Adipocyte (in vitro differentiated cells): ENCODE results near the gene UVRAG.

ENCODE experiments used
- DNase-seq: peaks from one replicate; pipeline ENCODE4 v3.0.0-alpha.2; 2015; ENCODE audit warnings: low read depth
- H3K27me3 ChIP-seq: replicated peaks from 2 replicates; pipeline ENCODE4 v1.7.0; 2013; ENCODE audit warnings: mild to moderate bottlenecking, low read length, moderate library complexity; ENCODE audit not compliant: control insufficient read depth, insufficient read depth
- H3K36me3 ChIP-seq: 2 replicates; pipeline ENCODE4 v1.7.0; 2013; ENCODE audit warnings: low read length, mild to moderate bottlenecking, moderate library complexity; ENCODE audit not compliant: control insufficient read depth, insufficient read depth, severe bottlenecking
- H3K4me1 ChIP-seq: 2 replicates; pipeline ENCODE4 v1.7.0; 2013; ENCODE audit warnings: mild to moderate bottlenecking, low read length, moderate library complexity; ENCODE audit not compliant: control insufficient read depth, insufficient read depth
- H3K4me3 ChIP-seq: 2 replicates; pipeline ENCODE4 v1.7.0; 2013; ENCODE audit warnings: mild to moderate bottlenecking, low read length, moderate library complexity
- H3K9ac ChIP-seq: 2 replicates; pipeline ENCODE4 v1.7.0; 2013; ENCODE audit warnings: mild to moderate bottlenecking, low read length, moderate library complexity
- H3K9me3 ChIP-seq: 2 replicates; pipeline ENCODE4 v1.7.0; 2013; ENCODE audit warnings: mild to moderate bottlenecking, low read length, moderate library complexity; ENCODE audit not compliant: control insufficient read depth

Gene UVRAG

GRCh38 chr11:76176463-76176862 lies 361.5 kb downstream of the UVRAG start:
- DNase-seq = no peak
- Histone ChIP-seq H3K4me1 (no peaks in the 10 kb centered on the region), H3K9ac (no peak overlapping the region), H3K9me3 (no peaks in the 10 kb centered on the region), H3K4me3 (no peak overlapping the region), H3K27me3 (no peaks in the 10 kb centered on the region), H3K36me3 (no peaks in the 10 kb centered on the region)

- Histone ChIP-seq H3K36me3 (no peaks in the 10 kb centered on the region), H3K9me3 (no peaks in the 10 kb centered on the region), H3K4me3 (no peak overlapping the region), H3K9ac (no peak overlapping the region), H3K4me1 (no peaks in the 10 kb centered on the region), H3K27me3 (no peaks in the 10 kb centered on the region)
- DNase-seq = no peak
Observed at GRCh38 chr11:76177250-76177686, 362.3 kb downstream of the UVRAG start.

- no peaks in the 10 kb centered on the region for H3K9me3 ChIP-seq
Observed at GRCh38 chr11:76179147-76179546, 364.1 kb downstream of the UVRAG start.

GRCh38 chr11:76181371-76181770 lies 366.4 kb downstream of the UVRAG start:
- Histone ChIP-seq H3K4me3 (no peak overlapping the region), H3K4me1 (peaks cover 11% of the 10 kb centered on the region), H3K9ac (no peak overlapping the region), H3K27me3 (no peaks in the 10 kb centered on the region), H3K9me3 (no peaks in the 10 kb centered on the region), H3K36me3 (no peaks in the 10 kb centered on the region)
- DNase-seq = no peak

More at GRCh38 chr11:76179147-76179546, 364.1 kb downstream of the UVRAG start:
- Histone ChIP-seq H3K9ac (no peak overlapping the region), H3K36me3 (no peaks in the 10 kb centered on the region), H3K4me1 (no peaks in the 10 kb centered on the region), H3K27me3 (no peaks in the 10 kb centered on the region), H3K4me3 (no peak overlapping the region)
- DNase-seq = no peak

GRCh38 chr11:76184551-76184993 lies 369.6 kb downstream of the UVRAG start:
- Histone ChIP-seq H3K27me3 (no peaks in the 10 kb centered on the region), H3K9me3 (no peaks in the 10 kb centered on the region), H3K36me3 (peaks cover 4% of the 10 kb centered on the region), H3K9ac (no peak overlapping the region), H3K4me3 (no peak overlapping the region), H3K4me1 (peaks cover 16% of the 10 kb centered on the region)
- peak; percentile 60 for DNase-seq

- Histone ChIP-seq H3K9me3 (no peaks in the 10 kb centered on the region), H3K4me3 (no peak overlapping the region), H3K36me3 (peaks cover 5% of the 10 kb centered on the region), H3K27me3 (no peaks in the 10 kb centered on the region), H3K4me1 (peaks cover 16% of the 10 kb centered on the region), H3K9ac (no peak overlapping the region)
- no peak for DNase-seq
Observed at GRCh38 chr11:76185511-76185910, 370.5 kb downstream of the UVRAG start.

- no peak overlapping the region for H3K4me3 ChIP-seq
- peaks cover 10% of the 10 kb centered on the region for H3K36me3 ChIP-seq
- no peak overlapping the region for H3K9ac ChIP-seq
- H3K9me3 ChIP-seq = no peaks in the 10 kb centered on the region
- no peaks in the 10 kb centered on the region for H3K27me3 ChIP-seq
- no peak for DNase-seq
- H3K4me1 ChIP-seq = peaks cover 20% of the 10 kb centered on the region
Observed at GRCh38 chr11:76185931-76186401, 371.0 kb downstream of the UVRAG start.

GRCh38 chr11:76186776-76187279 lies 371.8 kb downstream of the UVRAG start:
- Histone ChIP-seq H3K27me3 (no peaks in the 10 kb centered on the region), H3K36me3 (peaks cover 13% of the 10 kb centered on the region), H3K4me3 (no peak overlapping the region), H3K4me1 (peaks cover 21% of the 10 kb centered on the region), H3K9me3 (no peaks in the 10 kb centered on the region), H3K9ac (no peak overlapping the region)
- no peak for DNase-seq

GRCh38 chr11:76188873-76189272 lies 373.9 kb downstream of the UVRAG start:
- peaks cover 15% of the 10 kb centered on the region for H3K36me3 ChIP-seq
- no peak overlapping the region for H3K9ac ChIP-seq
- H3K27me3 ChIP-seq = no peaks in the 10 kb centered on the region
- no peaks in the 10 kb centered on the region for H3K9me3 ChIP-seq
- no peak for DNase-seq
- no peak overlapping the region for H3K4me3 ChIP-seq
- H3K4me1 ChIP-seq = peaks cover 21% of the 10 kb centered on the region

GRCh38 chr11:76189682-76190081 lies 374.7 kb downstream of the UVRAG start:
- H3K4me1 ChIP-seq = peaks cover 21% of the 10 kb centered on the region
- no peak overlapping the region for H3K4me3 ChIP-seq
- H3K27me3 ChIP-seq = no peaks in the 10 kb centered on the region
- peaks cover 19% of the 10 kb centered on the region for H3K36me3 ChIP-seq
- no peak overlapping the region for H3K9ac ChIP-seq
- H3K9me3 ChIP-seq = no peaks in the 10 kb centered on the region
- no peak for DNase-seq

- Histone ChIP-seq H3K4me1 (peaks cover 18% of the 10 kb centered on the region), H3K36me3 (peaks cover 21% of the 10 kb centered on the region), H3K9ac (no peak overlapping the region), H3K27me3 (no peaks in the 10 kb centered on the region), H3K4me3 (no peak overlapping the region), H3K9me3 (no peaks in the 10 kb centered on the region)
- DNase-seq = peak; percentile 19
Observed at GRCh38 chr11:76190376-76190775, 375.4 kb downstream of the UVRAG start.
